GM12878 (cell line): ENCODE results near the gene MYRF. TPM values are rescaled to one million over a fixed set of nuclear protein-coding genes. Genes with fewer than 3 reads are reported as not detected.

ENCODE experiments used
- ATAC-seq: fragments of 200-7000 bp; cut with Tn5 transposase; 3 replicates; pipeline ENCODE4 v1.9.1; 2020; ENCODE audit warnings: mild to moderate bottlenecking, moderate library complexity
- BruUV-seq: library from RNA; stranded (reverse); fragments of 400-500 nt; replicated peaks from 2 replicates; lab custom pipeline; 2021; lab: Mats Ljungman, UMichigan
- CTCF ChIA-PET: fragments of 300-600 bp; sonication (Branson Sonifier 250); formaldehyde crosslinking; extraction: SDS; loops from one replicate; lab custom pipeline; 2021; ENCODE audit warnings: inconsistent platforms; lab: Yijun Ruan, JAX
- POLR2A ChIA-PET: fragments of 350-600 bp; formaldehyde crosslinking; extraction: SDS; loops from one replicate; lab custom pipeline; 2021; ENCODE audit warnings: inconsistent platforms; lab: Charles Lee
- RAD21 ChIA-PET: fragments of 300-600 bp; sonication (Branson Sonifier 250); formaldehyde crosslinking; loops from one replicate; lab custom pipeline; 2023; ENCODE audit warnings: antibody characterized with exemption; ENCODE audit not compliant: unreplicated experiment; lab: Charles Lee
- SMC1A ChIA-PET: fragments of 300-600 bp; sonication (Branson Sonifier 250); formaldehyde crosslinking; loops from one replicate; lab custom pipeline; 2023; ENCODE audit not compliant: unreplicated experiment, uncharacterized antibody; lab: Charles Lee
- DNase-seq: peaks from one replicate; pipeline ENCODE4 v3.0.0-alpha.2; 2011; ENCODE audit warnings: low read depth, low spot score
- FAIRE-seq: peaks from 3 replicates; lab custom pipeline; 2011; peaks lifted over from hg19 to GRCh38; lab: Jason Lieb, UNC
- H2AFZ ChIP-seq: 2 replicates; pipeline ENCODE4 v1.6.0; 2011; ENCODE audit warnings: low read depth, low read length, control low read depth; ENCODE audit not compliant: control insufficient read depth
- H3K27ac ChIP-seq: 2 replicates; pipeline ENCODE4 v1.5.1; 2011; ENCODE audit warnings: control low read depth; ENCODE audit not compliant: control insufficient read depth, insufficient read depth
- H3K27me3 ChIP-seq, 2 experiments: replicated peaks in 1 of 2; 2 replicates each; pipeline versions ENCODE4 v1.6.0 to v1.6.1; 2011; ENCODE audit warnings: low read length in 1 of 2; ENCODE audit not compliant: control insufficient read depth in 2 of 2, insufficient read depth in 2 of 2
- H3K36me3 ChIP-seq, 2 experiments: 2 replicates each; pipeline ENCODE4 v1.5.1; 2011; ENCODE audit warnings: low read length in 1 of 2; ENCODE audit not compliant: control insufficient read depth in 2 of 2, insufficient read depth in 2 of 2
- H3K4me1 ChIP-seq: 2 replicates; pipeline ENCODE4 v1.6.1; 2011; ENCODE audit warnings: mild to moderate bottlenecking, low read length, moderate library complexity, mixed read lengths; ENCODE audit not compliant: control insufficient read depth, insufficient read depth
- H3K4me2 ChIP-seq: 2 replicates; pipeline ENCODE4 v1.6.0; 2011; ENCODE audit warnings: control low read depth; ENCODE audit not compliant: control insufficient read depth, insufficient read depth
- H3K4me3 ChIP-seq: fragments of 200-600 bp; sonication (generic); 2 replicates; pipeline ENCODE4 v1.5.1; 2016
- H3K79me2 ChIP-seq: 2 replicates; pipeline ENCODE4 v1.6.0; 2011; ENCODE audit warnings: low read length; ENCODE audit not compliant: control insufficient read depth, insufficient read depth
- H3K9ac ChIP-seq: 2 replicates; pipeline ENCODE4 v1.8.0; 2011; ENCODE audit warnings: low read length, control low read depth, mixed read lengths; ENCODE audit not compliant: control insufficient read depth, insufficient read depth
- H3K9me3 ChIP-seq: replicated peaks from 3 replicates; pipeline ENCODE4 v1.5.1; 2011; ENCODE audit warnings: mild to moderate bottlenecking, low read length; ENCODE audit not compliant: control insufficient read depth, insufficient read depth
- H4K20me1 ChIP-seq: 2 replicates; pipeline ENCODE4 v1.6.0; 2011; ENCODE audit not compliant: control insufficient read depth, insufficient read depth
- BACH1 ChIP-seq: fragments of 450-650 bp; IDR thresholded peaks from 2 replicates; pipeline ENCODE4 v1.6.1; 2017; ENCODE audit warnings: mild to moderate bottlenecking, borderline replicate concordance
- DPF2 ChIP-seq: fragments of 450-650 bp; IDR thresholded peaks from 2 replicates; pipeline ENCODE4 v1.6.1; 2017; ENCODE audit warnings: mild to moderate bottlenecking
- MEF2A ChIP-seq: IDR thresholded peaks from 2 replicates; pipeline ENCODE4 v1.6.1; 2011; ENCODE audit warnings: low read depth, mild to moderate bottlenecking, low read length, moderate library complexity; ENCODE audit not compliant: insufficient read depth
- MEF2B ChIP-seq: fragments of 450-650 bp; IDR thresholded peaks from 2 replicates; pipeline ENCODE4 v1.6.1; 2018; ENCODE audit warnings: mild to moderate bottlenecking, moderate library complexity; ENCODE audit not compliant: partially characterized antibody, poor library complexity, severe bottlenecking
- NFYB ChIP-seq: IDR thresholded peaks from 2 replicates; pipeline ENCODE4 v1.6.1; 2011; ENCODE audit warnings: low read depth, mild to moderate bottlenecking, low read length, improper control_type of control experiment, moderate library complexity; ENCODE audit not compliant: insufficient read depth
- NR2F1 ChIP-seq: fragments of 450-650 bp; conservative IDR thresholded peaks from 2 replicates; pipeline ENCODE4 v1.6.1; 2017; ENCODE audit warnings: mild to moderate bottlenecking
- SREBF1 ChIP-seq: IDR thresholded peaks from 2 replicates; pipeline ENCODE4 v1.6.1; 2012; ENCODE audit warnings: mild to moderate bottlenecking, low read length
- TCF12 ChIP-seq: IDR thresholded peaks from 2 replicates; pipeline ENCODE4 v1.6.1; 2011; ENCODE audit warnings: low read depth, mild to moderate bottlenecking, low read length
- WGBS: methylation state at CpG from one replicate; pipeline ENCODE4 v1.1.6; 2016; ENCODE audit warnings: low lambda C conversion rate; ENCODE audit not compliant: insufficient replicate concordance, insufficient coverage; ENCODE audit errors: missing lambda C conversion rate; 5-methylcytosine and 5-hydroxymethylcytosine counted together
- in situ Hi-C: fragments of 300-500 bp; cut with MboI; formaldehyde crosslinking; loops from 9 replicates; pipeline ENCODE4 v1.14.3; 2018; ENCODE audit warnings: mixed read lengths
- intact Hi-C: fragments of 100-400 bp; cut with micrococcal nuclease; formaldehyde crosslinking; loops from one replicate; pipeline ENCODE4 v1.14.2; 2022; ENCODE audit not compliant: unreplicated experiment
- polyA plus RNA-seq, 11 experiments: library from polyadenylated mRNA; depleted of rRNA in 4 of 11; unstranded in 6 of 11; stranded (reverse) in 5 of 11; fragments of >200 nt; fragmentation: Nextera tagmentation in 4 of 11; fragmentation: Illumina TruSeq in 1 of 11; extraction: Ambion mirVana in 4 of 11; extraction: Trizol in 1 of 11; gene quantifications; 1 replicate in 1 of 11; 2 replicates in 10 of 11; pipeline versions ENCODE4 v1.2.1 to v1.2.3, GENCODE V29; 2011 to 2016; ENCODE audit warnings: inconsistent platforms in 2 of 11, missing spikeins in 2 of 11, low read depth in 1 of 11
- total RNA-seq, 4 experiments: library from RNA; depleted of rRNA in 3 of 4; stranded (reverse); fragments of >200 nt in 3 of 4; fragmentation: Illumina TruSeq in 1 of 4; extraction: Trizol in 1 of 4; gene quantifications; 2 replicates each; pipeline versions ENCODE4 v1.2.1 to v1.2.3, GENCODE V29; 2013 to 2021
- TF ChIP-seq, protein P1 (sequence below): fragments of 150-350 bp; IDR thresholded peaks from 2 replicates; pipeline ENCODE4 v1.6.1; 2014; ENCODE audit warnings: mild to moderate bottlenecking, low read depth, low read length
- TF ChIP-seq, protein P2 (sequence below): fragments of 450-650 bp; formaldehyde crosslinking; IDR thresholded peaks from 2 replicates; pipeline ENCODE4 v1.4.0; 2022; ENCODE audit warnings: mild to moderate bottlenecking, moderate library complexity

MYRF gene
- total and polyA plus RNA-seq, 10 of the 15 experiments (the other 5 are each of a cell fraction or from before 2014, with no cell fraction given) = 0.27 to 15.6 (median 0.89) TPM

DNA sequence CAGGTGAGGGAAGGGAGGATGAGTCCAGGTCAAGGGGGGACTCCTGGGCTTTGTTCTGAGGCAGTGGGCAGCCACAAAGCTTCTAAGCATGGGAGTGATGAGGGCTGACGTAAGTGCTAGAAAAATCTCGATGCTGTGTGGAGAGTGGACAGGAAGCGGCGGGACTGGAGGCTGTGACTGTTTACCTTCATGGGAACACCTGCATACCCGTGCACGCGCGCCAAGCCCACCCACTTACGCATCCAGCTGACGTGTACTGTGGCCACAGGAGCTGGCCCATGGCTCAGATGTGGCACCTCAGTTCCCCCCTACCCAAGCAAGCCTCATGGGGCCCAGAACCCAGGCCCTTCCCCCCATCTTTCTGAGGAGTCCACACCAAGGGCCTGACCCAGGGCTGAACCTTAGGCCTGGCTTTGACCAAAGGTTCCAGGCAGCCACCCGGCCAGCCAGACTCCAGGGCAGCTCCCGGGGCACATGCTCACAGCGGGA, 14.0 kb downstream of the MYRF start:
- Histone ChIP-seq H3K36me3 (no peaks in the 10 kb centered on the region), H3K79me2 (no peaks in the 10 kb centered on the region), H3K4me2 (no peak overlapping the region), H3K9me3 (no peaks in the 10 kb centered on the region), H4K20me1 (no peaks in the 10 kb centered on the region), H3K4me1 (no peaks in the 10 kb centered on the region), H3K27ac (no peak overlapping the region)
- POLR2A ChIA-PET = interaction anchor here (0.9 kb wide), 1 partner anchor 13 kb away, joined by 3 read pairs; no protein-coding TSS in a partner anchor
- SMC1A ChIA-PET = interaction anchor here (1.1 kb wide), 1 partner anchor 33 kb away, joined by 3 read pairs; no protein-coding TSS in a partner anchor
- FAIRE-seq = no peak
- no peak for DNase-seq
- in situ Hi-C loops = no loop called here
- TF ChIP-seq NR2F1 (0 out of 2 replicates have a peak, but pooled peaks have one; percentile 16), DPF2 (no peak), BACH1 (no peak), MEF2B (no peak)
- TF ChIP-seq, all 136 proteins: peak for 1
- WGBS = 50% methylated on average over 11 of the region's 13 CpGs
- no TSS peak for BruUV-seq
- H3K27me3 ChIP-seq = no peaks in the 10 kb centered on the region
- H3K4me3 ChIP-seq = no peak overlapping the region
- H3K9ac ChIP-seq = no peak overlapping the region
- CTCF ChIA-PET = interaction anchor here (0.9 to 2.4 kb wide), 8 partner anchors 9 to 22 kb away, joined by 3 to 7 read pairs (median 4); no protein-coding TSS in a partner anchor
- intact Hi-C loops = no loop called here
- RAD21 ChIA-PET = interaction anchor here (1.7 kb wide), 1 partner anchor 19 kb away, joined by 6 read pairs; no protein-coding TSS in a partner anchor
- ATAC-seq = no peak
- no peak overlapping the region for H2AFZ ChIP-seq

DNA sequence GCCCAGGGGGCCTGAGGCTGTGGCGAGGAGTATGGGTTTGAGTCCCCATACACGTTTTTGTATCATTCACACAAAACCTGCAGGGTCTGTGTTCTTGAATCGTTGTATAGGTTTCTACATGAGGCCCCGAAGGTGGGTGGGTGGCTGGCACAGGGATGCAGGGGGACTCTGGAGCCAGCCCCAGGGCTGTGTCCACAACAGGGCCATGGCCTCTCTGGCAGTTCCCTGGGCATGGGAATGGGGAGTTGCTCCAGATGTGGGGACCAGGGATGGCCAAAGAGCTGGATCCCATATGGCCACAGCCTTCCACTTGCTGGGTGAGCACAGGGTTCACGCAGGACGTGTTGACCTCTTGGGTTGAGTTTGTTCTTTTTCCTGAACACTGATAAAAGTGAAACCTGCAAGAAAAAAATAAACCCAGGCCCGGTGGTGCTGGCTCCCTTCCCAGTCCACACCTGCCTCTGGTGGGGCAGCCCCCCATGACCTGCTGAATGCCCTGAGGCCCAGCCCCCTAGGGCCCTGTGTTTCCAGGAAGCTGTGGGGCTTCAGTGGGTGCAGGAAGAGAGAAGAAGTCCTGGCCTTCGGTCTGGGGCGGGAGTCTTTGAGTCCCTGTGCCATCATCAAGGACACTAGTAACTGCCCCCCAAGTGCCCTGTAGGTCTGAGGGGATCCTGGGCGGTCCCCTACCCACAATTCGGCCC, 16.1 kb downstream of the MYRF start:
- ChIA-PET SMC1A (no interaction called here), POLR2A (no interaction called here), RAD21 (no interaction called here), CTCF (interaction anchor here (1.0 to 2.4 kb wide), 3 partner anchors 20 to 35 kb away, joined by 3 to 7 read pairs (median 3); no protein-coding TSS in a partner anchor)
- H4K20me1 ChIP-seq = no peaks in the 10 kb centered on the region
- no peak overlapping the region for H3K9ac ChIP-seq
- DNase-seq (no peak), FAIRE-seq (no peak), ATAC-seq (no peak)
- 37% methylated on average over 11 of the region's 11 CpGs for WGBS
- in situ Hi-C loops (no loop called here), intact Hi-C loops (no loop called here)
- BruUV-seq = no TSS peak
- no peak overlapping the region for H3K27ac ChIP-seq
- no peaks in the 10 kb centered on the region for H3K79me2 ChIP-seq
- no peak overlapping the region for H3K4me3 ChIP-seq
- no peaks in the 10 kb centered on the region for H3K4me1 ChIP-seq
- no peak overlapping the region for H3K4me2 ChIP-seq
- H3K36me3 ChIP-seq = no peaks in the 10 kb centered on the region
- no peaks in the 10 kb centered on the region for H3K27me3 ChIP-seq
- no peak overlapping the region for H2AFZ ChIP-seq
- H3K9me3 ChIP-seq = no peaks in the 10 kb centered on the region
- TF ChIP-seq MEF2A (no peak), SREBF1 (no peak), TCF12 (no peak), NFYB (no peak)
- TF ChIP-seq, protein P1, sequence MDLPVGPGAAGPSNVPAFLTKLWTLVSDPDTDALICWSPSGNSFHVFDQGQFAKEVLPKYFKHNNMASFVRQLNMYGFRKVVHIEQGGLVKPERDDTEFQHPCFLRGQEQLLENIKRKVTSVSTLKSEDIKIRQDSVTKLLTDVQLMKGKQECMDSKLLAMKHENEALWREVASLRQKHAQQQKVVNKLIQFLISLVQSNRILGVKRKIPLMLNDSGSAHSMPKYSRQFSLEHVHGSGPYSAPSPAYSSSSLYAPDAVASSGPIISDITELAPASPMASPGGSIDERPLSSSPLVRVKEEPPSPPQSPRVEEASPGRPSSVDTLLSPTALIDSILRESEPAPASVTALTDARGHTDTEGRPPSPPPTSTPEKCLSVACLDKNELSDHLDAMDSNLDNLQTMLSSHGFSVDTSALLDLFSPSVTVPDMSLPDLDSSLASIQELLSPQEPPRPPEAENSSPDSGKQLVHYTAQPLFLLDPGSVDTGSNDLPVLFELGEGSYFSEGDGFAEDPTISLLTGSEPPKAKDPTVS = no peak
- TF ChIP-seq, protein P2, sequence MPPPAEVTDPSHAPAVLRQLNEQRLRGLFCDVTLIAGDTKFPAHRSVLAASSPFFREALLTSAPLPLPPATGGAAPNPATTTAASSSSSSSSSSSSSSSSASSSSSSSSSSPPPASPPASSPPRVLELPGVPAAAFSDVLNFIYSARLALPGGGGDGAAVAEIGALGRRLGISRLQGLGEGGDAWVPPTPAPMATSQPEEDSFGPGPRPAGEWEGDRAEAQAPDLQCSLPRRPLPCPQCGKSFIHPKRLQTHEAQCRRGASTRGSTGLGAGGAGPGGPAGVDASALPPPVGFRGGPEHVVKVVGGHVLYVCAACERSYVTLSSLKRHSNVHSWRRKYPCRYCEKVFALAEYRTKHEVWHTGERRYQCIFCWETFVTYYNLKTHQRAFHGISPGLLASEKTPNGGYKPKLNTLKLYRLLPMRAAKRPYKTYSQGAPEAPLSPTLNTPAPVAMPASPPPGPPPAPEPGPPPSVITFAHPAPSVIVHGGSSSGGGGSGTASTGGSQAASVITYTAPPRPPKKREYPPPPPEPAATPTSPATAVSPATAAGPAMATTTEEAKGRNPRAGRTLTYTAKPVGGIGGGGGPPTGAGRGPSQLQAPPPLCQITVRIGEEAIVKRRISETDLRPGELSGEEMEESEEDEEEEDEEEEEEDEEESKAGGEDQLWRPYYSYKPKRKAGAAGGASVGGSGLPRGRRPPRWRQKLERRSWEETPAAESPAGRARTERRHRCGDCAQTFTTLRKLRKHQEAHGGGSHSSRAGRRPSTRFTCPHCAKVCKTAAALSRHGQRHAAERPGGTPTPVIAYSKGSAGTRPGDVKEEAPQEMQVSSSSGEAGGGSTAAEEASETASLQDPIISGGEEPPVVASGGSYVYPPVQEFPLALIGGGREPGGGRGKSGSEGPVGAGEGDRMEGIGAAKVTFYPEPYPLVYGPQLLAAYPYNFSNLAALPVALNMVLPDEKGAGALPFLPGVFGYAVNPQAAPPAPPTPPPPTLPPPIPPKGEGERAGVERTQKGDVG (CRISPR knock-in tag) = no peak
